Ectodermal cell (in vitro differentiated cells): ENCODE data around the gene KLHL29.

ENCODE experiments used
- H3K27ac ChIP-seq: 2 replicates; pipeline ENCODE4 v1.7.0; 2013; ENCODE audit warnings: mild to moderate bottlenecking, low read depth, low read length; ENCODE audit not compliant: insufficient read depth, poor library complexity, severe bottlenecking
- H3K27me3 ChIP-seq: 2 replicates; pipeline ENCODE4 v1.7.0; 2013; ENCODE audit warnings: mild to moderate bottlenecking, low read length; ENCODE audit not compliant: insufficient read depth, control insufficient read depth, poor library complexity, severe bottlenecking
- H3K36me3 ChIP-seq: one replicate; pipeline ENCODE4 v1.7.0; 2013; ENCODE audit warnings: low read length; ENCODE audit not compliant: control insufficient read depth, insufficient read depth
- H3K4me1 ChIP-seq: one replicate; pipeline ENCODE4 v1.7.0; 2013; ENCODE audit warnings: low read length; ENCODE audit not compliant: control insufficient read depth, insufficient read depth
- H3K4me3 ChIP-seq: 2 replicates; pipeline ENCODE4 v1.7.0; 2013; ENCODE audit warnings: low read depth, low read length, control low read depth; ENCODE audit not compliant: insufficient read depth
- H3K9me3 ChIP-seq: 2 replicates; pipeline ENCODE4 v1.7.0; 2013; ENCODE audit warnings: mild to moderate bottlenecking, low read length, moderate library complexity; ENCODE audit not compliant: control insufficient read depth
- WGBS, 2 experiments: methylation state at CpG; one replicate each; pipeline ENCODE4 v1.1.7; 2013; ENCODE audit warnings: missing lambda C conversion rate in 2 of 2; 5-methylcytosine and 5-hydroxymethylcytosine counted together

The KLHL29 gene

GRCh38 chr2:23532391-23533337 lies 147.7 kb downstream of the KLHL29 start:
- Histone ChIP-seq H3K9me3 (no peaks in the 10 kb centered on the region), H3K4me1 (peaks cover 19% of the 10 kb centered on the region), H3K27ac (no peak overlapping the region), H3K36me3 (no peaks in the 10 kb centered on the region), H3K4me3 (no peak overlapping the region), H3K27me3 (no peaks in the 10 kb centered on the region)
- WGBS, 2 experiments, result 67 to 71% methylated on average over 23 of the region's 23 CpGs

GRCh38 chr2:23533338-23533695 lies 148.3 kb downstream of the KLHL29 start:
- 23 to 25% methylated on average over 9 of the region's 9 CpGs for WGBS, 2 experiments
- H3K4me3 ChIP-seq, result no peak overlapping the region

DNA sequence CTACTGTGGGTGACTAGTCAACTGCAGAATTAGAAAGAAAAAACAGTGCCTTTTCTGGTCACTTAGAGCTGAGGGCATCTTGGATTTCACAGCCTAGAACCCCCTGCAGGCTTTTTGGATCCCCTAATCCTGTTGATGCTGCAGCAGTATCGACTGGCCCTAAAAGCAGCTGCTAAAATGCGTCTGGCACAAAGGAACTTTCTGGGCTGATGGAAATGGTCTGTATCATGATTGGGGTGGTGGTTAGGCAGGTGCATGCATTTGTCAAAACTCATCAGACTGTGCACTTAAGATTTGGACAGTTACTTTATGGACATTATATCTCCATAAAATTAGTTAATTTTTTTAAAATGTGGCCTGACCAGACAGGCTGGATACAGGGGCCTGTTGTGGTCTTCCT lies 149.8 kb downstream of the KLHL29 start:
- Histone ChIP-seq H3K27me3 (no peaks in the 10 kb centered on the region), H3K4me1 (peaks cover 19% of the 10 kb centered on the region), H3K4me3 (no peak overlapping the region), H3K36me3 (no peaks in the 10 kb centered on the region), H3K9me3 (no peaks in the 10 kb centered on the region), H3K27ac (no peak overlapping the region)
- 49 to 62% methylated on average over 2 of the region's 2 CpGs for WGBS, 2 experiments

More at GRCh38 chr2:23533338-23533695, 148.3 kb downstream of the KLHL29 start:
- H3K4me1 ChIP-seq, result peaks cover 19% of the 10 kb centered on the region
- no peak overlapping the region for H3K27ac ChIP-seq
- no peaks in the 10 kb centered on the region for H3K27me3 ChIP-seq
- no peaks in the 10 kb centered on the region for H3K36me3 ChIP-seq
- H3K9me3 ChIP-seq, result no peaks in the 10 kb centered on the region

- Histone ChIP-seq H3K27me3 (no peaks in the 10 kb centered on the region), H3K4me3 (no peak overlapping the region), H3K27ac (no peak overlapping the region), H3K4me1 (peaks cover 19% of the 10 kb centered on the region), H3K36me3 (no peaks in the 10 kb centered on the region), H3K9me3 (no peaks in the 10 kb centered on the region)
- WGBS, 2 experiments, result 75 to 76% methylated on average over 13 of the region's 13 CpGs
These were observed 151.3 kb downstream of the KLHL29 start for GRCh38 chr2:23536326-23536725.

DNA sequence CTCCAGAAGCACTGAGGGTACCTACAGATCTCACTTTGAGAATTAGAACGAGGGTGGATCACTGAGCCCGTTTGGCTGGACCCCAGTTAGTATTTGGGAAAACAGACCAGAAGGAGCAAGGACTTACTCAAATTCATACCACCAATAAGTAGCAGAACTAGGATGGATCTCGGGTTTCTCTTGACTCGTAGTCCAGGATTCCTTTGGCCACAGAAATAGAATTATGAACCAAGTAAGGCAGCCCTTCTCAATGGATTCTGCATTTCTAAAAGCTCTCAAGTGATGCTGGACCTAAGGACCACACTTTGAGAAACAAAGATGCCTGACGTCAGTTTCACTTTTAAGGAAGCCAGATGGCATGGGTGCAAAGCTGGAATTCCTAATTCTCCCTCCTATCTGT lies 153.0 kb downstream of the KLHL29 start:
- Histone ChIP-seq H3K27me3 (no peaks in the 10 kb centered on the region), H3K4me3 (no peak overlapping the region), H3K9me3 (no peaks in the 10 kb centered on the region), H3K4me1 (peaks cover 17% of the 10 kb centered on the region), H3K27ac (no peak overlapping the region), H3K36me3 (no peaks in the 10 kb centered on the region)
- WGBS, 2 experiments, result 93 to 97% methylated on average over 5 of the region's 5 CpGs

DNA sequence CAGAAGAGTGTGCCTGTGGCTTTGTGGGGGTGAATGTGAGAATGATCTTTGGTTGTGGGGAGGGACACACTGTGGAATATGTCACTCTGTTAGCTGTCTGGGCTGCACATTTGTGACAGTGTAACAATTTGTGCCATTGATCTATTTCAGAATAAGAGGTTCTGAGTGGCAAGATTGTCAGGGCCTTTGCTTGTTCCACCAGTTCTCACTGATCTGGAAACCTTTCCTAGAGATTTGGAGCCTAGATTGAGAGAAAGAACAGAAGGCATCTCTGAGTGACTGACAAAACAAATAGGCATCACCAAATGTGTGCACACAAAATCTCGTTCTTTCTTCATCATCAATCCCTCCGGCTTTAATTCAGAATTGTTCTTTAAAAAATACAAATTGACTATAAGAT lies 153.6 kb downstream of the KLHL29 start:
- WGBS, 2 experiments, result 85% methylated on average over 2 of the region's 2 CpGs; no CpG with 5 or more reads in 1 of the 2 experiments
- Histone ChIP-seq H3K4me3 (no peak overlapping the region), H3K4me1 (peaks cover 12% of the 10 kb centered on the region), H3K36me3 (no peaks in the 10 kb centered on the region), H3K27me3 (no peaks in the 10 kb centered on the region), H3K27ac (no peak overlapping the region), H3K9me3 (no peaks in the 10 kb centered on the region)

DNA sequence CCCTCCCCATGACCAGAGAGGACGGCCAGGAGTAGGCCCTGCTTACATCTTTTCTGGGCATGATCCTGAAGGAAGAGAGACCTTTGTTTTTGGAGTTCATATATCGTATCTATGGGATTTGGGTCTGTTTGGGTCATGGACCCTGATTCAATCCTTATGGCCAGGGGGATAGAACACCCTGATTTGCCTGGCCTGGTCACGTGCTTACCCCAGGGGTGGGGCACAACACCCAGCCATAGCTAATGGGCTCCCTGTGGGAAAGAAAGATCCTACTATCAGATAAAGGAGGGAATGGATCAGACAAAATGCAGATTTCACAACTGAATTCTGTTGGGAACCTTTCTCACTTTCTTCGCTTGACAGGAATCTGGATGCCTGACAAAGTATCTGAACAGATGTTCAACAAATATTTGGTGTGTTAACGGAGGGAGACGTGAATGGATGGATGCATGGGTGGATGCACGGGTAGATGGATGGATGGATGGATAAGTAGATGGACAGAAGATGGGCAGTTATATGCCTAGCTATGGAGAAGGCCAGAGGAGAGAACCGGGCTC lies 155.9 kb downstream of the KLHL29 start:
- WGBS, 2 experiments, result 97% methylated on average over 8 of the region's 8 CpGs
- H3K27ac ChIP-seq, result no peak overlapping the region
- H3K36me3 ChIP-seq, result no peaks in the 10 kb centered on the region
- H3K9me3 ChIP-seq, result no peaks in the 10 kb centered on the region
- peaks cover 4% of the 10 kb centered on the region for H3K4me1 ChIP-seq
- no peaks in the 10 kb centered on the region for H3K27me3 ChIP-seq
- no peak overlapping the region for H3K4me3 ChIP-seq

DNA sequence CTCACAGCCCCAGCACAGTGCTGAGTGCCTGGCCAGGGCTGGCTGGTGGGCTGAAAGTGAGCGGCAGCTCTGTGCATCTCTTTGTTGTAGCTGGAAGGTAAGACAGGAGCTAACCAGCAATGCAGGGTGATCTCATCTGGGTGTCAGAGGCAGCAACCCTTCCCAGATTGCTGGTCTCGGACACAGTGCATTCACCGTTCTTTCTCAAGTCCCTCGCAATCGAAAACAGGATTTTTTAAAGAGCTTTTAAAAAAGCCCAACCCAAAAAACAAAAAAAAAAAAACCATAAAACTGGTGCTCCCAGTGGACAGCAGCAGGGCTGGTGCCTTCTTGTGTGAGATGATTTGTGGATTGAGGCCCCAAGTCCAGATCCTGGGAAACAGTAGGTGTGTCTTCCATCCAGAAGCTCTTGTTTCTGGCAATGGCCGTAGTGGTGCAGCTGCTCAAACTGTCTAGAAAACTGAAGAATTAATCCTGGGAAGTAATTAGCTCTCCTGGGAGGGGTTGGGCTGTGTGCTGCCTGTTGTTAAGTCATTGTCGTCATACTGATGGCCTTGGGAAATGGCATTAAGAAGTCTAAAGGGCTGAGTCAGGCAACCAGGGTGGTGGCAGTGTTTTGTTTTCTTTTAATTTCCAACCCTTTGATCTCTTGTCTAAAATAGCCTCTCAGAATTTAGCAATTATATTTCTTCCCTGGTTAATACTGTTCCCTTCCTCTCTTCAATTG lies 156.7 kb downstream of the KLHL29 start:
- Histone ChIP-seq H3K9me3 (no peaks in the 10 kb centered on the region), H3K36me3 (no peaks in the 10 kb centered on the region), H3K27me3 (no peaks in the 10 kb centered on the region), H3K27ac (no peak overlapping the region), H3K4me3 (no peak overlapping the region), H3K4me1 (peaks cover 4% of the 10 kb centered on the region)
- 86 to 87% methylated on average over 7 of the region's 7 CpGs for WGBS, 2 experiments

DNA sequence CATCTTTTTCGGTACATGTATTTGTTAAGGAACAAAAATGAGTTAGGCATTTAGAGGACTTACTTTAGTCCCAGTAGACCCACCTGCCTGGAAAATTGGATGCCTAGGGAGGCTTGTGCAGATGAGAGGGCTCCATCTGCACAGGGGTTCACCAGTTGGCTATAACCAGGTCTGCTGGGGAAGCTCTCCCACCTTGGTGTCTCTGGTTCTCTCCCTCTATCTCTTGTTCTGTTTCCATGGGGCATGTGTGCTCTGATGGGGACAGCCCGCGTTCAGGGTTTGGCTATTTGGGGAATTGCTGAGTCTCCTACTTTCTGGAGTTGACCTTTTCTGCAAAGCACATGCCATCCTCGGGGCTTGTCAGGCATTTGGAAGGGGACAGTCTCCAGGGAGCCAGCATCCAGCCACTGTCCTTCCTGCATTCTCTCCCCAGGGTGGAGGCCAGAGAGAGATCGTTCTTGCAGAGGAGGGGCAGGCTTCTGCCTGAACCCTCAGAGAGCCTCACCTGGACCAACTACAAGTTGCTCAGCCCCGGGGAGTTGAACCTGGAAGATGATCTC lies 157.3 kb downstream of the KLHL29 start:
- WGBS, 2 experiments, result 84 to 88% methylated on average over 6 of the region's 6 CpGs
- Histone ChIP-seq H3K27me3 (no peaks in the 10 kb centered on the region), H3K36me3 (no peaks in the 10 kb centered on the region), H3K4me3 (no peak overlapping the region), H3K4me1 (peaks cover 4% of the 10 kb centered on the region), H3K9me3 (no peaks in the 10 kb centered on the region), H3K27ac (no peak overlapping the region)

DNA sequence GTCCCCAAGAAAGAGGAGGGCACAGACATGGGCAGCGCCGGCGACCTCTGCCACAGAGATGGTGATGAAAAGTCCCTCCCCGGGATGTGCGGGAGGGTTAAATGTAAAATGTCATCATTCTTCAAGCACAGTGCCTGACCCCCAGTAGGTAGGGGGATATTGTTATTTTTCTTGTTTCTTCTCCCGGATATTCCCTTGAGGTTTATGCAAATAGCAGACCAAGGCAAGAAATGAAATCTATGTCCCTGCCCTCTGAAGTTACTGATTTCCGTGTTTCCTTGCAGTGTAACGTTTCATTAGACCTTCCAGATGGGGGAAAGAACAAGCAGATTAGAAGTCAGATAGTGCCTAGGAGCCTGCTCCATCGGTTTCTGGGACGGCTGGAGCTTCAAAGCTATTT lies 158.3 kb downstream of the KLHL29 start:
- Histone ChIP-seq H3K9me3 (no peaks in the 10 kb centered on the region), H3K4me1 (peaks cover 4% of the 10 kb centered on the region), H3K27ac (no peak overlapping the region), H3K4me3 (no peak overlapping the region), H3K36me3 (no peaks in the 10 kb centered on the region), H3K27me3 (no peaks in the 10 kb centered on the region)
- 93 to 94% methylated on average over 10 of the region's 10 CpGs for WGBS, 2 experiments
